ENCODE results near the gene WRAP73. TPM values are rescaled to one million over a fixed set of nuclear protein-coding genes. Genes with fewer than 3 reads are reported as not detected.
"Not testable (repeated sequence)": the region's sequence is repeated elsewhere in the genome, so short reads cannot be mapped to it uniquely, and the experiment has no call there.

Gene WRAP73
- polyA plus RNA-seq, 2 donors: 13.6 to 16.4 TPM

DNA sequence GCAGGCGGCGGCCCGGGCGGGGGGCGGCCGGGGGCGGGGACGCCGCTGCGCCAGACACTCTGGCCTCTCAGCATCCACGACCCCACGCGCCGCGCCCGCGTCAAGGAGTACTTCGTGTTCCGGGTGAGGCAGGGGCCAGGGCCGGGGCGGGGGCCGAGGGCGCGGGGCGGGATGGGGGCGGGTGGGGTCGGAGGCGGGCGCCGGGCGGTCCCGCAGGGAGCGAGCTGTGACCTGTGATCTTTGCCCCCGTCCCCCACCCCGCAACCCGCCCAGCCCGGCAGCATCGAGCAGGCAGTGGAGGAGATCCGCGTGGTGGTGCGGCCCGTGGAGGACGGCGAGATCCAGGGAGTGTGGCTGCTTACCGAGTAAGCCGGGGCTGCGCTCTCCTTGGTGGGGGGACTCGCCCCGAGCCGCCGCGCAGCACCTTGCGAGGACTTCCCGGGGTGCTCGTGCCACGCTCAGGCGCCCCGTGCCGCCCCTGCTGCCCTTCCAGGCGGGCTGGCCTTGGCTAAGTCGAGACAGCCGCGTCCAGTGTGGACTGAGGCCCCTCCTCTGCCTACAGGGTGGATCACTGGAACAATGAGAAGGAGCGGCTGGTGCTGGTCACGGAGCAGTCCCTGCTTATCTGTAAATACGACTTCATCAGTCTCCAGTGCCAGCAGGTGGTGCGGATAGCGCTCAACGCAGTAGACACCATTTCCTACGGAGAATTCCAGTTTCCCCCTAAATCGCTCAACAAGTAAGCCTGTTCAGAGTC is 24.6 kb downstream of the WRAP73 start:
- Histone ChIP-seq H3K27me3 (ENCODE audit: control insufficient read depth in 1 of 2, insufficient read depth in 2 of 2, low read length in 2 of 2) (no peaks in the 10 kb centered on the region), H3K27ac (ENCODE audit: low read depth in 2 of 2, low read length in 1 of 2) (peak overlapping the region; percentile 76 to 86), H3K4me3 (ENCODE audit: low read depth in 1 of 2, low read length in 2 of 2) (peak overlapping the region; percentile 73 to 91), H3K9me3 (ENCODE audit: control insufficient read depth in 2 of 2, insufficient read depth in 1 of 2, low read depth in 1 of 2, low read length in 1 of 2) (no peaks in the 10 kb centered on the region), H3K4me1 (ENCODE audit: control insufficient read depth in 2 of 2, insufficient read depth in 2 of 2, low read length in 1 of 2) (peaks cover 0 to 14% of the 10 kb centered on the region in 2 donors), H3K36me3 (ENCODE audit: control insufficient read depth in 2 of 2, insufficient read depth in 2 of 2, low read length in 1 of 2) (peaks cover 8 to 20% of the 10 kb centered on the region in 2 donors)
- 3 to 4% methylated on average over 44 to 71 of the region's 71 CpGs for WGBS, 2 donors

DNA sequence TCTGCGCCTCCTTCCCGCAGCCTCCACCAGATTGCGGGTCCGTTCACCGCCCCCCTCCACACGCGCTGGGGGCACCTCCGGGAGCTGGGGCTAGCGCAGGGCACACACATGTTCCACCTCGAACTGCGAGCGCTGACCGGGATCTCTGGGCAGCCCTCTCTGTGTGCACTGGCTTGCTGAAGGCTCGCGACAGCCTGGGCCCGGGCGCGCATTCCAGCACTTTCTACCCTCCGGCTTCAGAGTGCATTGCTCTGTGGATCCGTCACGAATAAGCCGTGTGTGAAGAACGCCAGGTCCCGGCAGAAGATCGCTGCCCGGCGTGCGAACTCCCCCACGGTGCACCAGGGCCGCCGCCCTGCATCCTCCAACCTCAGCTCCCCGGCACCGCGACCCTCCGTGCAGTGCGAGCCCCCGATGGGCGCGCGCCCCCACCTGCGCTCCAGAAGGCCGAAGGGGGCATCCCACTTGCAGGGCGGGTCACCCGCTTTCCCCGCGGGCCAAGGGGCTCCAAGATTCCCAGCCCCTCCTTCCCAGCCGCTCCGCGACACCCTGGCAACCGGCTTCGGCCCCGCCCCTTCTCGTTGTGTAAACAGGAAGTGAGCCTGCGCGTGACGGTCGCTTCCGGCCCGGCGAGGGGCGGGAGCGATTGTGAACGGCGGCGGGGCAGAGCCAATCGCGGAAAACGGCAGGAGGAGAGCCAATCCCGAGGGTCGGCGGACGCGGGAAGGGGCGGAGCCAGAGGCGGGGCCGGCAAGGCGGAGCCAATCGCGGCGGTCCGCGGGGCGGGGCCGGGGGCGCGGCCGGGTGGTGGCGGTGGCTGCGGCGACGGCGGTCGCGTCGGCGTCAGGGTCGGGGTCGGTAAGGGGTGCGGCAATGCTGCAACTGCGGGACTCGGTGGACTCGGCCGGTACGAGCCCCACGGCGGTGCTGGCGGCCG is 25.4 kb downstream of the WRAP73 start, which contains the start of gene TPRG1L:
TSS of gene TPRG1L (plus strand) at position 816 of the 937 bp plus-strand sequence. CDS start at position 874, 58 bp downstream.
- peaks cover 8 to 12% of the 10 kb centered on the region in 2 donors for H3K36me3 ChIP-seq (ENCODE audit: control insufficient read depth in 2 of 2, insufficient read depth in 2 of 2, low read length in 1 of 2)
- 1% methylated on average over 89 to 108 of the region's 108 CpGs for WGBS, 2 donors
- peaks cover 0 to 14% of the 10 kb centered on the region in 2 donors for H3K4me1 ChIP-seq (ENCODE audit: control insufficient read depth in 2 of 2, insufficient read depth in 2 of 2, low read length in 1 of 2)

DNA sequence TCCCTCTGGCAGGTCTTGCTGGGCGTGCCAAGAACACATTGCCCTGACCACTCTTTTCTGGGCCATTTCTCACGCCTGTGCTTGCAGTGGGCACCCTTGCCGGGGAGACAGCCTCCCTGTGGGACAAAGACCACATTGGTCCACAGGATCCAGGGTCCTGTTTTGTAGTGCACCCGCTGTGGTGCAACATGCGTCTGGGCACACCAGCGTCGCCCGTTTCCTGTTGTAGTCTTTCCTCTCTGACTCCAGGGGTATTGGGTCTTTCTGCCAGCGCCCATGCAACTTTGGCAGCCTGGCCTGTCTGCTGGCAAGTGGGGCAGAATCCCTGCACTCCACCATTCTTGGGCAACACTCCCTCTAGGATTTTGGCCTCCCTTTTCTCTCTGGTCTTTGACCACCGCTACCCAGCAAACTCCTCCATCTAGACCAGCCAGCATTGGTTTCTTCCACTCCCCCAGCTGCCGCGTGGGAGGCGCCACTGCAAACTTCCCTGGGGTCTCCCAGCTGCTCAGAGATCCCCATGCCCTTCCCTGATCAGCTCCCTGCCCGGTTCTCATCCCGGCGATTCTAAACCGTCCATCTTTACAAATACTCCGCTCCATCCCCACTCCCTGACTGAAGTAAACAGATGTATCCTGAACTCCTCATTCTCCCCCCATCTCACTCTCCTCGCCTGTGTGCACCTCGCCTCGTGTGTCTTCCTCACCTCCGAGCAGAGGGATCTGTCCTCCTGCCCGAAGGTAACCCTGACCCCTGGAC is 26.3 kb downstream of the WRAP73 start:
- Histone ChIP-seq H3K9me3 (ENCODE audit: control insufficient read depth in 2 of 2, insufficient read depth in 1 of 2, low read depth in 1 of 2, low read length in 1 of 2) (no peaks in the 10 kb centered on the region), H3K36me3 (ENCODE audit: control insufficient read depth in 2 of 2, insufficient read depth in 2 of 2, low read length in 1 of 2) (peaks cover 5 to 9% of the 10 kb centered on the region in 2 donors), H3K27ac (ENCODE audit: low read depth in 2 of 2, low read length in 1 of 2) (no peak overlapping the region), H3K4me3 (ENCODE audit: low read depth in 1 of 2, low read length in 2 of 2) (peak overlapping the region; percentile 91 to 100), H3K27me3 (ENCODE audit: control insufficient read depth in 1 of 2, insufficient read depth in 2 of 2, low read length in 2 of 2) (no peaks in the 10 kb centered on the region), H3K4me1 (ENCODE audit: control insufficient read depth in 2 of 2, insufficient read depth in 2 of 2, low read length in 1 of 2) (peaks cover 0 to 14% of the 10 kb centered on the region in 2 donors)
- WGBS, 2 donors: 29 to 34% methylated on average over 23 of the region's 23 CpGs

More for the DNA sequence above, 25.4 kb downstream of the WRAP73 start, which contains the start of gene TPRG1L:
- Histone ChIP-seq H3K27ac (ENCODE audit: low read depth in 2 of 2, low read length in 1 of 2) (peak within 1 kb of the TSS; percentile 76 to 86), H3K4me3 (ENCODE audit: low read depth in 1 of 2, low read length in 2 of 2) (peak within 1 kb of the TSS; percentile 91 to 100), H3K27me3 (ENCODE audit: control insufficient read depth in 1 of 2, insufficient read depth in 2 of 2, low read length in 2 of 2) (no peaks in the 10 kb centered on the region), H3K9me3 (ENCODE audit: control insufficient read depth in 2 of 2, insufficient read depth in 1 of 2, low read depth in 1 of 2, low read length in 1 of 2) (no peaks in the 10 kb centered on the region)

DNA sequence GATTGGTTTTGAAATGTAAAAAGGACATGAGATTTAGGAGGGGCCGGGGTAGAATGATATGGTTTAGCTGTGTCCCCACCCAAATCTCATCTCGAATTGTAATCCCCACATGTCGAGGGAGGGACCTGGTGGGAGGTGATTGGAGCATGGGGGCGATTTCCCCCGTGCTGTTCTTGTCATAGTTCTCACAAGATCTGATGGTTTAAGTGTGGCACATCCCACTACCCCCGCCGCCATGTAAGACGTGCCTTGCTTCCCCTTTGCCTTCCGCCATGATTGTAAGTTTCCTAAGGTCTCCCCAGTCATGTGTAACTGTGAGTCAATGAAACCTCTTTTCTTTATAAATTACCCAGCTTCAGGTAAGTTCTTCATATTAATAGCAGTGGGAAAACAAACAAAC is 27.8 kb downstream of the WRAP73 start:
- H3K27me3 ChIP-seq (ENCODE audit: control insufficient read depth in 1 of 2, insufficient read depth in 2 of 2, low read length in 2 of 2); H3K36me3 ChIP-seq (ENCODE audit: control insufficient read depth in 2 of 2, insufficient read depth in 2 of 2, low read length in 1 of 2); H3K9me3 ChIP-seq (ENCODE audit: control insufficient read depth in 2 of 2, insufficient read depth in 1 of 2, low read depth in 1 of 2, low read length in 1 of 2); H3K4me3 ChIP-seq (ENCODE audit: low read depth in 1 of 2, low read length in 2 of 2); H3K27ac ChIP-seq (ENCODE audit: low read depth in 2 of 2, low read length in 1 of 2): not testable (repeated sequence)
- H3K4me1 ChIP-seq (ENCODE audit: control insufficient read depth in 2 of 2, insufficient read depth in 2 of 2, low read length in 1 of 2): peaks cover 0 to 14% of the 10 kb centered on the region in 2 donors
- WGBS, 2 donors: 86 to 88% methylated on average over 9 of the region's 9 CpGs

DNA sequence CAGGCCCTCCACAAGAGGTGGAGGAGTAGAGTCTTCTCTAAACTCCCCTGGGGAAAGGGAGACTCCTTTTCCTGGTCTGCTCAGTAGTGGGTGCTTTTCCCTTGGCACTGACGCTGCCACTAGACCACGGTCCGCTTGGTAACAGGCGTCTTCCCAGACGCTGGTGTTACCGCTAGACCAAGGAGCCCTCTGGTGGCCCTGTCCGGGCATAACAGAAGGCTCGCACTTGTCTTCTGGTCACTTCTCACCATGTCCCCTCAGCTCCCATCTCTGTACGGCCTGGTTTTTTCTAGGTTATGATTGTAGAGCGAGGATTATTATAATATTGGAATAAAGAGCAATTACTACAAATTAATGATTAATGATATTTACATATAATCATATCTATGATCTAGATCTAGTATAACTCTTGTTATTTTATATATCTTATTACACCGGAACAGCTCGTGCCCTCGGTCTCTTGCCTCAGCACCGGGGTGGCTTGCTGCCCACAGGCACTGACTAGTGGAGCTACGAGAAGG is 28.7 kb downstream of the WRAP73 start:
- H3K27ac ChIP-seq (ENCODE audit: low read depth in 2 of 2, low read length in 1 of 2); H3K4me3 ChIP-seq (ENCODE audit: low read depth in 1 of 2, low read length in 2 of 2); H3K9me3 ChIP-seq (ENCODE audit: control insufficient read depth in 2 of 2, insufficient read depth in 1 of 2, low read depth in 1 of 2, low read length in 1 of 2); H3K27me3 ChIP-seq (ENCODE audit: control insufficient read depth in 1 of 2, insufficient read depth in 2 of 2, low read length in 2 of 2); H3K36me3 ChIP-seq (ENCODE audit: control insufficient read depth in 2 of 2, insufficient read depth in 2 of 2, low read length in 1 of 2): not testable (repeated sequence)
- 24 to 33% methylated on average over 10 to 15 of the region's 15 CpGs for WGBS, 2 donors
- H3K4me1 ChIP-seq (ENCODE audit: control insufficient read depth in 2 of 2, insufficient read depth in 2 of 2, low read length in 1 of 2): peaks cover 0 to 14% of the 10 kb centered on the region in 2 donors

DNA sequence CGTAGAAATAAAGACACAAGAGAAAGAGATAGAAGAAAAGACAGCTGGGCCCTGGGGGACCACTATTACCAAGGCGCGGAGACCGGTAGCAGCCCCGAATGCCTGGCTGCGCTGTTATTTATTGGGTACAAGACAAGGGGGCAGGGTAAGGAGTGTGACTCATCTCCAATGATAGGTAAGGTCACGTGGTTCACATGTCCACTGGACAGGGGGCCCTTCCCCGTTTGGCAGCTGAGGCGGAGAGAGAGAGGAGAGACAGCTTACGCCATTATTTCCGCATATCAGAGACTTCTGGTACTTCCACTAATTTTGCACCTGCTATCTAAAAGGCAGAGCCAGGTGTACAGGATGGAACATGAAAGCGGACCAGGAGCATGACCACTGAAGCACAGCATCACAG is 29.2 kb downstream of the WRAP73 start:
- no peaks in the 10 kb centered on the region for H3K9me3 ChIP-seq (ENCODE audit: control insufficient read depth in 2 of 2, insufficient read depth in 1 of 2, low read depth in 1 of 2, low read length in 1 of 2)

DNA sequence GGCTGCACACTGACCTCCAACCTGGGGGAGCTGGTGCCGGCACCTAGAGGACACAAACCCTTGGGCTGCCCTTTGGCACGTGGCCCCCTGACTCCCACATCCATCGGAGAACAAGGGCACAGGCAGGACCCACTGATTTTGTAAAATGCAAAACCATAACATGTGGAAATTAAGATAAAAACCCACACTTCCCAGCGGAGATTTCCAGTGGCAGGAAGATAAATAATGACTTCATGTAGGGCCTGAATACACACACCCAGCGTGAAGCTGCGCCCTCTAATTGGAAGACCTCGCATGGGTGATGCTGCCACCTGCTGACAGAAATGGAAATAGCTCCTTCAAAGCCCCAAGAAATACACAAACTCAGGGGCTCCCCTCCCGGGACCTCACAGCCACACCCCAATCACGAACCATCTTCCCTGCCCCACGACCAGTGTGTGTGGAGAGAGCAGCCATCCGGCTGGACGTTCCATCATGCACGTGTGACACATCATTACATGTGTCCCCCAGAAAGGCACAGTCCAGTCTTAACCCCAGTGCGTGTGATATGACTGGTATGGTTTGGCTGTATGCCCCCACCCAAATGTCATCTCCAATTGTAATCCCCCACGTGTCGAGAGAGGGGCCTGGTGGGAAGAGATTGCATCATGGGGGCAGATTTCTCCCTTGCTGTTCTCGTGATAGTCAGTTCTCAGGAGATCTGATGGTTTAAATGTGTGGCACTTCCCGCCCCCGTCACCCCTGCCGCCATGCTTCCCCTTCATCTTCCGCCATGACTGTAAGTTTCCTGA is 30.8 kb downstream of the WRAP73 start:
- Histone ChIP-seq H3K27ac (ENCODE audit: low read depth in 2 of 2, low read length in 1 of 2) (no peak overlapping the region), H3K4me1 (ENCODE audit: control insufficient read depth in 2 of 2, insufficient read depth in 2 of 2, low read length in 1 of 2) (peaks cover 0 to 9% of the 10 kb centered on the region in 2 donors), H3K27me3 (ENCODE audit: control insufficient read depth in 1 of 2, insufficient read depth in 2 of 2, low read length in 2 of 2) (no peaks in the 10 kb centered on the region), H3K36me3 (ENCODE audit: control insufficient read depth in 2 of 2, insufficient read depth in 2 of 2, low read length in 1 of 2) (peaks cover 0 to 2% of the 10 kb centered on the region in 2 donors), H3K9me3 (ENCODE audit: control insufficient read depth in 2 of 2, insufficient read depth in 1 of 2, low read depth in 1 of 2, low read length in 1 of 2) (no peaks in the 10 kb centered on the region), H3K4me3 (ENCODE audit: low read depth in 1 of 2, low read length in 2 of 2) (no peak overlapping the region)
- 15 to 18% methylated on average over 18 to 21 of the region's 21 CpGs for WGBS, 2 donors

More for the DNA sequence above, 29.2 kb downstream of the WRAP73 start:
- no peaks in the 10 kb centered on the region for H3K27me3 ChIP-seq (ENCODE audit: control insufficient read depth in 1 of 2, insufficient read depth in 2 of 2, low read length in 2 of 2)
- H3K27ac ChIP-seq (ENCODE audit: low read depth in 2 of 2, low read length in 1 of 2): no peak overlapping the region
- no peak overlapping the region for H3K4me3 ChIP-seq (ENCODE audit: low read depth in 1 of 2, low read length in 2 of 2)
- peaks cover 0 to 13% of the 10 kb centered on the region in 2 donors for H3K4me1 ChIP-seq (ENCODE audit: control insufficient read depth in 2 of 2, insufficient read depth in 2 of 2, low read length in 1 of 2)
- H3K36me3 ChIP-seq (ENCODE audit: control insufficient read depth in 2 of 2, insufficient read depth in 2 of 2, low read length in 1 of 2): peaks cover 0 to 2% of the 10 kb centered on the region in 2 donors
- WGBS, 2 donors: 78 to 83% methylated on average over 12 of the region's 12 CpGs

DNA sequence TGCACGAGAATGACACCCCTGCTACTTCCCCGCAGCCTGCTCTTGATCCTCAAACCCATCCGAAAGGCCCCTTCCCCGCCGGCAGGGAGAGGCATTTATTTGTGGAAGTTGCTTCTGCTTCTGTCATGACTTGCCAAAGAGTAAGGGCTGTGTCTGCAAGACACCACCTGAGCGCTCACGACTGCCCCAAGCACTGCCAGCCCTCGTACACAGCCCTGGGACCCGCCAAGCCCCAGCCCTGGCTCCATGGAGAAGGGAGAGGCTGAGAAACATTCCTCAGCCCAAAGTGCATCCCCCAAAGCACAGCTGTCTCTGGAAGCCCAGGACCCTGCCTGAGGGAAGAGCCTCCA is 31.4 kb downstream of the WRAP73 start:
- Histone ChIP-seq H3K4me1 (ENCODE audit: control insufficient read depth in 2 of 2, insufficient read depth in 2 of 2, low read length in 1 of 2) (peaks cover 0 to 3% of the 10 kb centered on the region in 2 donors), H3K36me3 (ENCODE audit: control insufficient read depth in 2 of 2, insufficient read depth in 2 of 2, low read length in 1 of 2) (no peaks in the 10 kb centered on the region), H3K27me3 (ENCODE audit: control insufficient read depth in 1 of 2, insufficient read depth in 2 of 2, low read length in 2 of 2) (no peaks in the 10 kb centered on the region), H3K4me3 (ENCODE audit: low read depth in 1 of 2, low read length in 2 of 2) (no peak overlapping the region), H3K9me3 (ENCODE audit: control insufficient read depth in 2 of 2, insufficient read depth in 1 of 2, low read depth in 1 of 2, low read length in 1 of 2) (no peaks in the 10 kb centered on the region), H3K27ac (ENCODE audit: low read depth in 2 of 2, low read length in 1 of 2) (no peak overlapping the region)
- WGBS, 2 donors: 65 to 67% methylated on average over 9 of the region's 9 CpGs
